Neural progenitor cell (in vitro differentiated cells): ENCODE measurements around the gene KSR1. TPM values are rescaled to one million over a fixed set of nuclear protein-coding genes. Genes with fewer than 3 reads are reported as not detected.

ENCODE experiments used
- DNase-seq: peaks from one replicate; pipeline ENCODE4 v3.0.0-alpha.2; 2016; ENCODE audit warnings: low spot score
- H2AFZ ChIP-seq: fragments of 200-600 bp; sonication (generic); replicated peaks from 2 replicates; pipeline ENCODE4 v1.6.1; 2016; ENCODE audit warnings: antibody characterized with exemption
- H3F3A ChIP-seq: fragments of 200-600 bp; sonication (generic); 2 replicates; pipeline ENCODE4 v1.6.1; 2016; ENCODE audit warnings: antibody characterized with exemption, low read depth
- H3K27ac ChIP-seq: fragments of 200-600 bp; sonication (generic); 2 replicates; pipeline ENCODE4 v1.5.1; 2016; ENCODE audit warnings: mild to moderate bottlenecking
- H3K27me3 ChIP-seq: fragments of 200-600 bp; sonication (generic); 2 replicates; pipeline ENCODE4 v1.6.1; 2016; ENCODE audit warnings: mild to moderate bottlenecking, moderate library complexity
- H3K36me3 ChIP-seq: fragments of 200-600 bp; sonication (generic); 2 replicates; pipeline ENCODE4 v1.5.1; 2016
- H3K4me1 ChIP-seq: fragments of 200-600 bp; sonication (generic); 2 replicates; pipeline ENCODE4 v1.6.1; 2016; ENCODE audit warnings: mixed run types
- H3K4me2 ChIP-seq: fragments of 200-600 bp; sonication (generic); 2 replicates; pipeline ENCODE4 v1.6.1; 2016
- H3K4me3 ChIP-seq: fragments of 200-600 bp; sonication (generic); 2 replicates; pipeline ENCODE4 v1.5.1; 2016
- H3K79me2 ChIP-seq: fragments of 200-600 bp; sonication (generic); 2 replicates; pipeline ENCODE4 v1.6.1; 2016; ENCODE audit warnings: low read depth
- H3K9ac ChIP-seq: fragments of 200-600 bp; sonication (generic); 2 replicates; pipeline ENCODE4 v1.6.1; 2016
- H3K9me3 ChIP-seq: fragments of 200-600 bp; sonication (generic); 2 replicates; pipeline ENCODE4 v1.5.1; 2016; ENCODE audit warnings: low read depth
- H4K20me1 ChIP-seq: fragments of 200-600 bp; sonication (generic); 2 replicates; pipeline ENCODE4 v1.6.1; 2016; ENCODE audit warnings: low read depth
- H3K27ac Mint-ChIP-seq: 3 replicates; pipeline ENCODE4 v1.8.0; 2021; ENCODE audit warnings: mixed read lengths
- H3K27me3 Mint-ChIP-seq: 2 replicates; pipeline ENCODE4 v1.8.0; 2022; ENCODE audit warnings: low read depth, mild to moderate bottlenecking, inconsistent platforms, moderate library complexity, mixed read lengths; ENCODE audit not compliant: insufficient read depth
- H3K36me3 Mint-ChIP-seq: 3 replicates; pipeline ENCODE4 v1.8.0; 2021; ENCODE audit warnings: mixed read lengths
- H3K4me1 Mint-ChIP-seq: 3 replicates; pipeline ENCODE4 v1.8.0; 2021; ENCODE audit warnings: mixed read lengths
- H3K4me3 Mint-ChIP-seq: 3 replicates; pipeline ENCODE4 v1.8.0; 2021; ENCODE audit warnings: mild to moderate bottlenecking, moderate library complexity, mixed read lengths
- H3K9me3 Mint-ChIP-seq: 3 replicates; pipeline ENCODE4 v1.8.0; 2020; ENCODE audit warnings: mixed read lengths
- CTCF ChIP-seq: fragments of 200-600 bp; sonication (generic); IDR thresholded peaks from 2 replicates; pipeline ENCODE4 v1.5.1; 2017; ENCODE audit warnings: antibody characterized with exemption, mild to moderate bottlenecking
- EZH2 ChIP-seq: fragments of 200-600 bp; sonication (generic); IDR thresholded peaks from 2 replicates; pipeline ENCODE4 v1.6.1; 2017; ENCODE audit warnings: antibody characterized with exemption, mild to moderate bottlenecking, moderate library complexity
- EZH2phosphoT487 ChIP-seq: fragments of 200-600 bp; sonication (generic); IDR thresholded peaks from 2 replicates; pipeline ENCODE4 v1.6.1; 2017; ENCODE audit warnings: antibody characterized with exemption
- total RNA-seq: library from RNA; depleted of rRNA; stranded (reverse); fragments of >200 nt; gene quantifications from 2 replicates; pipeline ENCODE4 v1.2.3, GENCODE V29; 2015; ENCODE audit warnings: low replicate concordance

The KSR1 gene
- total RNA-seq, 1 donor from 2014 or later: 16.4 TPM

GRCh38 chr17:27591986-27592385, 135.7 kb downstream of the KSR1 start:
- Mint-ChIP-seq H3K9me3 (no peaks in the 10 kb centered on the region), H3K27ac (no peak overlapping the region), H3K4me3 (no peak overlapping the region), H3K27me3 (peaks cover 3% of the 10 kb centered on the region), H3K36me3 (no peaks in the 10 kb centered on the region), H3K4me1 (peaks cover 3% of the 10 kb centered on the region)
- Histone ChIP-seq H3K27ac (no peak overlapping the region), H3K4me2 (no peak overlapping the region), H3K79me2 (no peaks in the 10 kb centered on the region), H3K9ac (no peak overlapping the region), H3K27me3 (no peaks in the 10 kb centered on the region), H3F3A (no peaks in the 10 kb centered on the region), H3K4me1 (no peaks in the 10 kb centered on the region), H3K9me3 (no peaks in the 10 kb centered on the region), H2AFZ (no peak overlapping the region), H3K36me3 (no peaks in the 10 kb centered on the region), H4K20me1 (no peaks in the 10 kb centered on the region), H3K4me3 (no peak overlapping the region)
- no peak for DNase-seq
- TF ChIP-seq EZH2 (no peak), EZH2phosphoT487 (no peak), CTCF (no peak)

GRCh38 chr17:27593232-27593856, 137.1 kb downstream of the KSR1 start:
- DNase-seq: no peak
- Histone ChIP-seq H3K27me3 (no peaks in the 10 kb centered on the region), H2AFZ (no peak overlapping the region), H3K36me3 (no peaks in the 10 kb centered on the region), H3K9me3 (no peaks in the 10 kb centered on the region), H3K4me2 (no peak overlapping the region), H3K4me1 (no peaks in the 10 kb centered on the region), H4K20me1 (no peaks in the 10 kb centered on the region), H3K79me2 (no peaks in the 10 kb centered on the region), H3K27ac (no peak overlapping the region), H3F3A (no peaks in the 10 kb centered on the region), H3K9ac (no peak overlapping the region), H3K4me3 (no peak overlapping the region)
- no peaks in the 10 kb centered on the region for H3K9me3 Mint-ChIP-seq
- no peaks in the 10 kb centered on the region for H3K4me1 Mint-ChIP-seq
- no peak overlapping the region for H3K27ac Mint-ChIP-seq
- TF ChIP-seq CTCF (peak; percentile 8), EZH2phosphoT487 (no peak)
- H3K27me3 Mint-ChIP-seq: peaks cover 3% of the 10 kb centered on the region
- H3K36me3 Mint-ChIP-seq: no peaks in the 10 kb centered on the region
- H3K4me3 Mint-ChIP-seq: no peak overlapping the region

GRCh38 chr17:27593857-27594255, 137.6 kb downstream of the KSR1 start:
- peaks cover 3% of the 10 kb centered on the region for H3K27me3 Mint-ChIP-seq
- no peak overlapping the region for H3K4me3 Mint-ChIP-seq
- no peak overlapping the region for H3K27ac Mint-ChIP-seq
- Histone ChIP-seq H4K20me1 (no peaks in the 10 kb centered on the region), H2AFZ (no peak overlapping the region), H3K79me2 (no peaks in the 10 kb centered on the region), H3K4me1 (no peaks in the 10 kb centered on the region), H3K9me3 (no peaks in the 10 kb centered on the region), H3K27me3 (no peaks in the 10 kb centered on the region), H3K4me3 (no peak overlapping the region), H3K9ac (no peak overlapping the region), H3K4me2 (no peak overlapping the region), H3K36me3 (no peaks in the 10 kb centered on the region), H3F3A (no peaks in the 10 kb centered on the region), H3K27ac (no peak overlapping the region)
- TF ChIP-seq EZH2phosphoT487 (no peak), CTCF (no peak), EZH2 (no peak)
- no peaks in the 10 kb centered on the region for H3K36me3 Mint-ChIP-seq
- no peaks in the 10 kb centered on the region for H3K4me1 Mint-ChIP-seq
- no peaks in the 10 kb centered on the region for H3K9me3 Mint-ChIP-seq
- DNase-seq: no peak
